ENCODE results near the gene SLC26A8. TPM values are rescaled to one million over a fixed set of nuclear protein-coding genes. Genes with fewer than 3 reads are reported as not detected.

The SLC26A8 gene
- total RNA-seq, 1 donor from 2014 or later: 0.29 TPM

GRCh38 chr6:35905141-35905785 lies 119.2 kb downstream of the SLC26A8 start:
- no peak overlapping the region for H3K4me3 Mint-ChIP-seq (ENCODE audit: unreplicated experiment)
- H3K4me1 Mint-ChIP-seq (ENCODE audit: low read depth, unreplicated experiment): no peaks in the 10 kb centered on the region
- no peak for DNase-seq
- H3K27me3 Mint-ChIP-seq (ENCODE audit: unreplicated experiment): no peaks in the 10 kb centered on the region
- H3K9me3 Mint-ChIP-seq (ENCODE audit: unreplicated experiment): peaks cover 17% of the 10 kb centered on the region
- TF ChIP-seq, protein P1, sequence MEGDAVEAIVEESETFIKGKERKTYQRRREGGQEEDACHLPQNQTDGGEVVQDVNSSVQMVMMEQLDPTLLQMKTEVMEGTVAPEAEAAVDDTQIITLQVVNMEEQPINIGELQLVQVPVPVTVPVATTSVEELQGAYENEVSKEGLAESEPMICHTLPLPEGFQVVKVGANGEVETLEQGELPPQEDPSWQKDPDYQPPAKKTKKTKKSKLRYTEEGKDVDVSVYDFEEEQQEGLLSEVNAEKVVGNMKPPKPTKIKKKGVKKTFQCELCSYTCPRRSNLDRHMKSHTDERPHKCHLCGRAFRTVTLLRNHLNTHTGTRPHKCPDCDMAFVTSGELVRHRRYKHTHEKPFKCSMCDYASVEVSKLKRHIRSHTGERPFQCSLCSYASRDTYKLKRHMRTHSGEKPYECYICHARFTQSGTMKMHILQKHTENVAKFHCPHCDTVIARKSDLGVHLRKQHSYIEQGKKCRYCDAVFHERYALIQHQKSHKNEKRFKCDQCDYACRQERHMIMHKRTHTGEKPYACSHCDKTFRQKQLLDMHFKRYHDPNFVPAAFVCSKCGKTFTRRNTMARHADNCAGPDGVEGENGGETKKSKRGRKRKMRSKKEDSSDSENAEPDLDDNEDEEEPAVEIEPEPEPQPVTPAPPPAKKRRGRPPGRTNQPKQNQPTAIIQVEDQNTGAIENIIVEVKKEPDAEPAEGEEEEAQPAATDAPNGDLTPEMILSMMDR (IDR thresholded peaks at IDR 0.05; ENCODE audit: partially characterized antibody, unreplicated experiment): no peak
- no peak overlapping the region for H3K27ac Mint-ChIP-seq (ENCODE audit: unreplicated experiment)
- H3K36me3 Mint-ChIP-seq (ENCODE audit: unreplicated experiment): peaks cover 24% of the 10 kb centered on the region

DNA sequence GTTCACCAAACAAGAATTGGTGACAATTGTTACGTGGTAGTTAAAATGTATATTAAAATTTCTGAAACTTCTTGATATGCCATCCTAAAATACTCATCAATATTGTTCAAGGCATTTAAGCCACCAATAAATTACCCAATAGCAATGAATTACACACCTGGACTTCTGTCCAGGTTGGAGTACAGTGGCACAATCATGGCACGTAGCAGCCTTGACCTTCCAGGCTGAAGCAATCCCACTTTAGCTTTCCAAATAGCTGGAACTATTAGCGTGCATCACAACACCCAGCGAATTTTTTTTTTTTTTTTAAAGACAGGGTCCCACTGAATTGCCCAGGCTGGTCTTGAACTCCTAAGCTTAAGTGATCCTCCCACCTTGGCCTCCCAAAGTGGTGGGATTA lies 120.8 kb downstream of the SLC26A8 start:
- Mint-ChIP-seq H3K4me3 (ENCODE audit: unreplicated experiment) (no peak overlapping the region), H3K27ac (ENCODE audit: unreplicated experiment) (no peak overlapping the region), H3K4me1 (ENCODE audit: low read depth, unreplicated experiment) (no peaks in the 10 kb centered on the region), H3K9me3 (ENCODE audit: unreplicated experiment) (peaks cover 4% of the 10 kb centered on the region), H3K36me3 (ENCODE audit: unreplicated experiment) (peaks cover 9% of the 10 kb centered on the region), H3K27me3 (ENCODE audit: unreplicated experiment) (no peaks in the 10 kb centered on the region)
- DNase-seq: no peak
- TF ChIP-seq, protein P1 (IDR thresholded peaks at IDR 0.05; ENCODE audit: partially characterized antibody, unreplicated experiment): no peak

DNA sequence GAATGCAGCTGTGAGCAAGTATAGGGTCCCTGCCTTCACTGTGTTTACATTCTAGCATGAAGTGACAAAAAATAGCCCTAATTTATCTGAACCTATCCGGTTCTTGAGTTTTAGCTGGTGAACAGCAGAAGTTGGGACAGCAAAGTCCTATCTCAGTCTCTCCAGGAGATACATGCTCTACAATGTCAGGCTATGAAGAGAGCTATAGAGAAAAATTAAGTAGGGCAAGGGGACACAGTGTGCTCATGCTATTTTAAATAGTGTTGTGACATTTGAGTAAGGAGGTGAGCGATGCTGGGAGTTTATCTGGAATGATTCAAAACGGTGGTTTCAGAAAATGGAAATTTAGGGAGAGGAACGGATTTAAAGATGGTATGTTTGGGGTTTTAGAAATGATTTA lies 124.0 kb downstream of the SLC26A8 start:
- H3K27ac Mint-ChIP-seq (ENCODE audit: unreplicated experiment): no peak overlapping the region
- no peaks in the 10 kb centered on the region for H3K9me3 Mint-ChIP-seq (ENCODE audit: unreplicated experiment)
- H3K36me3 Mint-ChIP-seq (ENCODE audit: unreplicated experiment): no peaks in the 10 kb centered on the region
- H3K4me3 Mint-ChIP-seq (ENCODE audit: unreplicated experiment): no peak overlapping the region
- H3K4me1 Mint-ChIP-seq (ENCODE audit: low read depth, unreplicated experiment): no peaks in the 10 kb centered on the region
- no peaks in the 10 kb centered on the region for H3K27me3 Mint-ChIP-seq (ENCODE audit: unreplicated experiment)
- DNase-seq: no peak
- TF ChIP-seq, protein P1 (IDR thresholded peaks at IDR 0.05; ENCODE audit: partially characterized antibody, unreplicated experiment): no peak

GRCh38 chr6:35898003-35898402 lies 126.4 kb downstream of the SLC26A8 start:
- H3K4me1 Mint-ChIP-seq (ENCODE audit: low read depth, unreplicated experiment): no peaks in the 10 kb centered on the region

GRCh38 chr6:35897486-35897885 lies 127.0 kb downstream of the SLC26A8 start:
- Mint-ChIP-seq H3K9me3 (ENCODE audit: unreplicated experiment) (no peaks in the 10 kb centered on the region), H3K36me3 (ENCODE audit: unreplicated experiment) (no peaks in the 10 kb centered on the region)

More at GRCh38 chr6:35898003-35898402, 126.4 kb downstream of the SLC26A8 start:
- TF ChIP-seq, protein P1 (IDR thresholded peaks at IDR 0.05; ENCODE audit: partially characterized antibody, unreplicated experiment): no peak
- Mint-ChIP-seq H3K27me3 (ENCODE audit: unreplicated experiment) (no peaks in the 10 kb centered on the region), H3K36me3 (ENCODE audit: unreplicated experiment) (no peaks in the 10 kb centered on the region), H3K9me3 (ENCODE audit: unreplicated experiment) (no peaks in the 10 kb centered on the region), H3K4me3 (ENCODE audit: unreplicated experiment) (no peak overlapping the region), H3K27ac (ENCODE audit: unreplicated experiment) (no peak overlapping the region)
- no peak for DNase-seq

More at GRCh38 chr6:35897486-35897885, 127.0 kb downstream of the SLC26A8 start:
- Mint-ChIP-seq H3K27ac (ENCODE audit: unreplicated experiment) (no peak overlapping the region), H3K4me1 (ENCODE audit: low read depth, unreplicated experiment) (no peaks in the 10 kb centered on the region), H3K27me3 (ENCODE audit: unreplicated experiment) (no peaks in the 10 kb centered on the region), H3K4me3 (ENCODE audit: unreplicated experiment) (no peak overlapping the region)
- DNase-seq: no peak
- TF ChIP-seq, protein P1 (IDR thresholded peaks at IDR 0.05; ENCODE audit: partially characterized antibody, unreplicated experiment): no peak

Measured in glutamatergic neuron (in vitro differentiated cells).